ENCODE data around the gene ZKSCAN7. TPM values are rescaled to one million over a fixed set of nuclear protein-coding genes. Genes with fewer than 3 reads are reported as not detected.

Gene ZKSCAN7
- total and polyA plus RNA-seq, 2 donors (not counting 3 experiments of a cell fraction or from before 2014, with no cell fraction given), result 0.75 to 1.9 TPM

- no peak for FAIRE-seq
- H3K9ac ChIP-seq (replicated peaks; ENCODE audit: extremely low read depth, insufficient read depth, low read length), result no peak overlapping the region
These were observed 41.5 kb upstream of the ZKSCAN7 start for GRCh38 chr3:44513513-44513912.

More at GRCh38 chr3:44513513-44513912, 41.5 kb upstream of the ZKSCAN7 start:
- no peaks in the 10 kb centered on the region for H4K20me1 ChIP-seq (replicated peaks; ENCODE audit: control insufficient read depth, extremely low read depth, insufficient read depth, low read length)
- BruUV-seq (replicated peaks), result no TSS peak
- no peak overlapping the region for H3K4me3 ChIP-seq (replicated peaks in 1 of 3; ENCODE audit: insufficient read depth in 1 of 3, low read depth in 1 of 3, low read length in 3 of 3)
- TF ChIP-seq JUN (IDR thresholded peaks at IDR 0.05; ENCODE audit: borderline replicate concordance, insufficient read depth, insufficient read length, low read depth) (no peak), POLR2AphosphoS5 (IDR thresholded peaks at IDR 0.05; ENCODE audit: insufficient read depth, low read depth, low read length) (no peak), MYC (IDR thresholded peaks at IDR 0.05; ENCODE audit: low read depth, low read length) (no peak), EZH2 (IDR thresholded peaks at IDR 0.05; ENCODE audit: borderline replicate concordance, low read depth, low read length, severe bottlenecking) (no peak), GATA2 (IDR thresholded peaks at IDR 0.05; ENCODE audit: insufficient read depth, insufficient read length, low read depth, low read length) (no peak), POLR2A (IDR thresholded peaks at IDR 0.05; ENCODE audit: low read depth, low read length) (no peak), FOS (IDR thresholded peaks at IDR 0.05; ENCODE audit: borderline replicate concordance, insufficient read depth, low read length) (no peak), MAX (IDR thresholded peaks at IDR 0.05; ENCODE audit: insufficient read depth, insufficient read length) (no peak)
- TF ChIP-seq, protein P1, sequence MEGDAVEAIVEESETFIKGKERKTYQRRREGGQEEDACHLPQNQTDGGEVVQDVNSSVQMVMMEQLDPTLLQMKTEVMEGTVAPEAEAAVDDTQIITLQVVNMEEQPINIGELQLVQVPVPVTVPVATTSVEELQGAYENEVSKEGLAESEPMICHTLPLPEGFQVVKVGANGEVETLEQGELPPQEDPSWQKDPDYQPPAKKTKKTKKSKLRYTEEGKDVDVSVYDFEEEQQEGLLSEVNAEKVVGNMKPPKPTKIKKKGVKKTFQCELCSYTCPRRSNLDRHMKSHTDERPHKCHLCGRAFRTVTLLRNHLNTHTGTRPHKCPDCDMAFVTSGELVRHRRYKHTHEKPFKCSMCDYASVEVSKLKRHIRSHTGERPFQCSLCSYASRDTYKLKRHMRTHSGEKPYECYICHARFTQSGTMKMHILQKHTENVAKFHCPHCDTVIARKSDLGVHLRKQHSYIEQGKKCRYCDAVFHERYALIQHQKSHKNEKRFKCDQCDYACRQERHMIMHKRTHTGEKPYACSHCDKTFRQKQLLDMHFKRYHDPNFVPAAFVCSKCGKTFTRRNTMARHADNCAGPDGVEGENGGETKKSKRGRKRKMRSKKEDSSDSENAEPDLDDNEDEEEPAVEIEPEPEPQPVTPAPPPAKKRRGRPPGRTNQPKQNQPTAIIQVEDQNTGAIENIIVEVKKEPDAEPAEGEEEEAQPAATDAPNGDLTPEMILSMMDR (IDR thresholded peaks at IDR 0.05; ENCODE audit: extremely low read depth in 1 of 2, insufficient read depth in 1 of 2, low read depth in 1 of 2, low read length in 2 of 2), result no peak
- intact Hi-C loops (cut with micrococcal nuclease) (loop anchor here (10.0 kb wide), 2 partner anchors 111 to 1171 kb away; partner anchors contain the start of genes SACM1L and ZNF197), dilution Hi-C loops (cut with MboI; ENCODE audit: extremely low pct_ligation_motif_present, low sequenced_read_pairs) (no loop called here)
- no peak overlapping the region for H3K27ac ChIP-seq (ENCODE audit: insufficient read depth, low read depth, low read length)
- H3K4me1 ChIP-seq (ENCODE audit: control insufficient read depth, extremely low read depth, insufficient read depth, low read length), result peaks cover 13% of the 10 kb centered on the region
- no peak overlapping the region for H3K4me2 ChIP-seq (ENCODE audit: insufficient read depth, low read length)
- H3K9me3 ChIP-seq (replicated peaks; ENCODE audit: control insufficient read depth, insufficient read depth, low read length), result no peaks in the 10 kb centered on the region
- H3K79me2 ChIP-seq (ENCODE audit: control insufficient read depth, insufficient read depth, low read length), result peaks cover 16% of the 10 kb centered on the region
- no peaks in the 10 kb centered on the region for H3K36me3 ChIP-seq (ENCODE audit: control insufficient read depth in 2 of 2, extremely low read depth in 1 of 2, insufficient read depth in 2 of 2, low read length in 2 of 2)
- peaks cover 0 to 2% of the 10 kb centered on the region in 2 experiments for H3K27me3 ChIP-seq (ENCODE audit: control insufficient read depth in 2 of 2, insufficient read depth in 2 of 2, low read length in 2 of 2)
- CTCF ChIA-PET, result no interaction called here
- POLR2A ChIA-PET, result no interaction called here
- no peaks in the 10 kb centered on the region for H3K9me1 ChIP-seq (replicated peaks; ENCODE audit: control insufficient read depth, extremely low read depth, insufficient read depth, low read length)
- DNase-seq (ENCODE audit: low read depth, low spot score), result no peak
- no peak overlapping the region for H2AFZ ChIP-seq (ENCODE audit: low read depth, low read length)
